ENCODE measurements around the gene TRIO. TPM values are rescaled to one million over a fixed set of nuclear protein-coding genes. Genes with fewer than 3 reads are reported as not detected.

Gene TRIO
- total RNA-seq, 1 donor from 2014 or later: 170 TPM

GRCh38 chr5:14122089-14122488 lies 21.1 kb upstream of the TRIO start:
- no peak overlapping the region for H3K4me3 ChIP-seq (ENCODE audit: low read depth, low read length)
- DNase-seq (ENCODE audit: low read depth): no peak
- TF ChIP-seq CTCF (conservative IDR thresholded peaks at IDR 0.05; ENCODE audit: low read depth, low read length): no peak

GRCh38 chr5:14123551-14123950 lies 19.6 kb upstream of the TRIO start:
- no peak for DNase-seq (ENCODE audit: low read depth)
- no peak overlapping the region for H3K4me3 ChIP-seq (ENCODE audit: low read depth, low read length)
- TF ChIP-seq CTCF (conservative IDR thresholded peaks at IDR 0.05; ENCODE audit: low read depth, low read length): no peak

GRCh38 chr5:14123974-14124482 lies 19.1 kb upstream of the TRIO start:
- H3K4me3 ChIP-seq (ENCODE audit: low read depth, low read length): no peak overlapping the region
- DNase-seq (ENCODE audit: low read depth): no peak
- no peak for TF ChIP-seq CTCF (conservative IDR thresholded peaks at IDR 0.05; ENCODE audit: low read depth, low read length)

GRCh38 chr5:14125262-14125661 lies 17.9 kb upstream of the TRIO start:
- no peak for DNase-seq (ENCODE audit: low read depth)
- TF ChIP-seq CTCF (conservative IDR thresholded peaks at IDR 0.05; ENCODE audit: low read depth, low read length): no peak
- H3K4me3 ChIP-seq (ENCODE audit: low read depth, low read length): no peak overlapping the region

GRCh38 chr5:14127587-14127986 lies 15.6 kb upstream of the TRIO start:
- TF ChIP-seq CTCF (conservative IDR thresholded peaks at IDR 0.05; ENCODE audit: low read depth, low read length): no peak
- no peak overlapping the region for H3K4me3 ChIP-seq (ENCODE audit: low read depth, low read length)
- no peak for DNase-seq (ENCODE audit: low read depth)

- no peak for DNase-seq (ENCODE audit: low read depth)
- TF ChIP-seq CTCF (conservative IDR thresholded peaks at IDR 0.05; ENCODE audit: low read depth, low read length): no peak
- H3K4me3 ChIP-seq (ENCODE audit: low read depth, low read length): no peak overlapping the region
Measured at GRCh38 chr5:14128079-14128478, 15.1 kb upstream of the TRIO start.

GRCh38 chr5:14129123-14129522 lies 14.0 kb upstream of the TRIO start:
- H3K4me3 ChIP-seq (ENCODE audit: low read depth, low read length): no peak overlapping the region
- no peak for TF ChIP-seq CTCF (conservative IDR thresholded peaks at IDR 0.05; ENCODE audit: low read depth, low read length)
- DNase-seq (ENCODE audit: low read depth): no peak
